Adrenal gland (tissue), 12 donors: ENCODE data around the gene BEST2. TPM values are rescaled to one million over a fixed set of nuclear protein-coding genes. Genes with fewer than 3 reads are reported as not detected.

Experiments used
- DNase-seq, 7 donors: peaks; one replicate each; pipeline ENCODE4 v3.0.0-alpha.2; 2019 to 2020
- H3K27ac ChIP-seq, 5 donors: fragments of 200-600 bp; sonication (generic) in 4 of 5; 1 replicate in 3 of 5; 2 replicates in 2 of 5; pipeline versions ENCODE4 v1.5.1 to v1.8.0; 2016 to 2020; ENCODE audit warnings: mild to moderate bottlenecking in 1 of 5
- H3K27me3 ChIP-seq: fragments of 200-600 bp; 2 replicates; pipeline ENCODE4 v1.8.0; 2021
- H3K36me3 ChIP-seq, 2 donors: fragments of 200-600 bp; replicated peaks in 1 of 2; 1 replicate in 1 of 2; 2 replicates in 1 of 2; pipeline versions ENCODE4 v1.5.1 to v1.8.0; 2018 to 2022
- H3K4me1 ChIP-seq, 2 donors: fragments of 200-600 bp; replicated peaks in 1 of 2; 1 replicate in 1 of 2; 2 replicates in 1 of 2; pipeline versions ENCODE4 v1.5.1 to v1.8.0; 2018 to 2021
- H3K4me3 ChIP-seq, 4 donors: fragments of 200-600 bp; sonication (generic) in 3 of 4; one replicate each; pipeline ENCODE4 v1.5.1; 2016 to 2018
- H3K9me3 ChIP-seq, 3 donors: fragments of 200-600 bp; sonication (generic) in 1 of 3; replicated peaks in 1 of 3; 1 replicate in 2 of 3; 2 replicates in 1 of 3; pipeline versions ENCODE4 v1.5.1 to v1.8.0; 2016 to 2021
- POLR2A ChIP-seq, 2 donors: fragments of 450-650 bp; IDR thresholded peaks; one replicate each; pipeline ENCODE4 v1.6.1; 2017; ENCODE audit warnings: antibody characterized with exemption in 2 of 2, mild to moderate bottlenecking in 2 of 2, moderate library complexity in 1 of 2
- WGBS, 4 donors: extraction: QIAGEN DNeasy Blood & Tissue Kit in 2 of 4; methylation state at CpG; one replicate each; pipeline versions ENCODE4 v1.1.5 to v1.1.7; 2013 to 2017; 5-methylcytosine and 5-hydroxymethylcytosine counted together
- intact Hi-C, 2 donors: fragments of 100-400 bp; cut with DNase I; formaldehyde crosslinking; loops; one replicate each; pipeline versions ENCODE4 v1.14.1 to v1.15.0; 2022 to 2023
- polyA plus RNA-seq, 3 donors: library from polyadenylated mRNA; stranded (reverse); fragments of 200-250 nt in 2 of 3; fragments of 350-450 nt in 1 of 3; fragmentation: Illumina TruSeq in 1 of 3; extraction: RNeasy Lipid Tissue Mini Kit (QIAGEN cat#74804) in 1 of 3; gene quantifications; one replicate each; pipeline ENCODE4 v1.2.3, GENCODE V29; 2013 to 2014
- total RNA-seq, 9 donors: library from RNA; depleted of rRNA in 4 of 9; stranded (reverse); fragments of >200 nt in 4 of 9; fragments of 120-200 nt in 1 of 9; fragmentation: NEBNext Ultra II Directional in 1 of 9; extraction: Animal tissue kit (Norgen Biotek cat#: 25700) in 1 of 9; gene quantifications; one replicate each; pipeline versions ENCODE4 v1.1.0 to v1.2.4, GENCODE V29; 2013 to 2023
- TF ChIP-seq, protein P1 (sequence below), 6 experiments: fragments of 450-650 bp in 4 of 6; fragments of 200-600 bp in 2 of 6; sonication (generic) in 1 of 6; IDR thresholded peaks; 1 replicate in 5 of 6; 2 replicates in 1 of 6; pipeline versions ENCODE4 v1.5.1 to v1.8.0; 2016 to 2021; ENCODE audit warnings: antibody characterized with exemption in 6 of 6, mild to moderate bottlenecking in 2 of 6, moderate library complexity in 1 of 6
- donor health status: healthy with polysubstance abuse.
- donor health status: Bipolar disorder and iron deficiency.
- donor health status: DM: yes; HTN: yes; CAD: no.
- donor health status: DM: no; HTN: no; CAD: no.
- donor health status: DM: no; HTN: no; CAD: no.
- donor health status: DM: yes; HTN: yes; CAD: no.

The BEST2 gene
- total and polyA plus RNA-seq, 12 donors = not detected

- Histone ChIP-seq H3K36me3 (peaks cover 0 to 17% of the 10 kb centered on the region in 2 donors), H3K4me3 (no peak overlapping the region), H3K27ac (no peak overlapping the region), H3K27me3 (no peaks in the 10 kb centered on the region), H3K9me3 (no peaks in the 10 kb centered on the region), H3K4me1 (no peaks in the 10 kb centered on the region)
- WGBS, 4 donors = 64 to 72% (median 66%) methylated on average over 9 of the region's 9 CpGs
- no peak for DNase-seq
- no peak for TF ChIP-seq POLR2A (IDR thresholded peaks at IDR 0.05)
- TF ChIP-seq, protein P1, sequence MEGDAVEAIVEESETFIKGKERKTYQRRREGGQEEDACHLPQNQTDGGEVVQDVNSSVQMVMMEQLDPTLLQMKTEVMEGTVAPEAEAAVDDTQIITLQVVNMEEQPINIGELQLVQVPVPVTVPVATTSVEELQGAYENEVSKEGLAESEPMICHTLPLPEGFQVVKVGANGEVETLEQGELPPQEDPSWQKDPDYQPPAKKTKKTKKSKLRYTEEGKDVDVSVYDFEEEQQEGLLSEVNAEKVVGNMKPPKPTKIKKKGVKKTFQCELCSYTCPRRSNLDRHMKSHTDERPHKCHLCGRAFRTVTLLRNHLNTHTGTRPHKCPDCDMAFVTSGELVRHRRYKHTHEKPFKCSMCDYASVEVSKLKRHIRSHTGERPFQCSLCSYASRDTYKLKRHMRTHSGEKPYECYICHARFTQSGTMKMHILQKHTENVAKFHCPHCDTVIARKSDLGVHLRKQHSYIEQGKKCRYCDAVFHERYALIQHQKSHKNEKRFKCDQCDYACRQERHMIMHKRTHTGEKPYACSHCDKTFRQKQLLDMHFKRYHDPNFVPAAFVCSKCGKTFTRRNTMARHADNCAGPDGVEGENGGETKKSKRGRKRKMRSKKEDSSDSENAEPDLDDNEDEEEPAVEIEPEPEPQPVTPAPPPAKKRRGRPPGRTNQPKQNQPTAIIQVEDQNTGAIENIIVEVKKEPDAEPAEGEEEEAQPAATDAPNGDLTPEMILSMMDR (IDR thresholded peaks at IDR 0.05) = no peak
- intact Hi-C loops = loop anchor here in 1 of 2 donors (5.0 kb wide), 1 partner anchor 34 kb away; no protein-coding TSS in a partner anchor
Observed at GRCh38 chr19:12750851-12751250, 740 bp upstream of the BEST2 start.

DNA sequence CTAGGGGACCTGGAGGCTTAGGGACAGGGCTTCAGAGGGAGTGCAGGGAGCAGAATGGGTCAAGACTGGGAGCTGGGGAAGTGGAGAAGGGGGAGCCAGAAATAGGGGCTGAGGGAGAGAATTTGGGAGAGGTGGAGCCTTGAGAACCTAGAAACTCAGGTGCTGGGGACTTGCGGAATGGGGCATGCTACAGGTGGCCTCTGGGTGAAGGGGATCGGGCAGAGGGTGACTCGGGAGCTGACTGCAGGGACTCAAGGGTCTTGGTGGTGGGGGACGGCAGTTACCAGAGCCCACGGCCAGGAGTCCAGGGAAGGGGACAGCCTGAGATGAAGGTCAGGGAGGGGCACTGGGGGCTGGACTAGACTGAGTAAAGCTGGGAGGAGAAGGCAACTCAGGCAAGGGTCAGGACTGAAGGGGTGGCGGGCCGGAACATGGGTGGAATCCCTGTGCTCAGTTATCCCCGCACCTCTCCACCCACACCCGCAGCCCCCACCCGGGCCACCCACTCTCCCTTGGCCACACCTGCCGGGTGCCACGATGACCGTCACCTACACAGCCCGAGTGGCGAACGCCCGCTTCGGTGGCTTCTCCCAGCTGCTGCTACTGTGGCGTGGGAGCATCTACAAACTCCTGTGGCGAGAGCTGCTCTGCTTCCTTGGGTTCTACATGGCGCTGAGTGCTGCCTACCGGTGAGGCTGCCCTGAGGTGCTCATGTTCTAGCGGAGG is 628 bp downstream of the BEST2 start:
- DNase-seq = no peak
- H3K27ac ChIP-seq = no peak overlapping the region
- no peak for TF ChIP-seq POLR2A (IDR thresholded peaks at IDR 0.05)
- TF ChIP-seq, protein P1 (IDR thresholded peaks at IDR 0.05) = no peak
- no peaks in the 10 kb centered on the region for H3K9me3 ChIP-seq
- 74 to 77% (median 74%) methylated on average over 18 to 23 of the region's 23 CpGs for WGBS, 4 donors
- intact Hi-C loops = loop anchor here in 1 of 2 donors (5.0 kb wide), 1 partner anchor 35 kb away; no protein-coding TSS in a partner anchor
- peaks cover 0 to 1% of the 10 kb centered on the region in 2 donors for H3K4me1 ChIP-seq
- no peaks in the 10 kb centered on the region for H3K27me3 ChIP-seq
- peaks cover 0 to 6% of the 10 kb centered on the region in 2 donors for H3K36me3 ChIP-seq
- no peak overlapping the region for H3K4me3 ChIP-seq

- no peak for TF ChIP-seq POLR2A (IDR thresholded peaks at IDR 0.05)
- TF ChIP-seq, protein P1 (IDR thresholded peaks at IDR 0.05) = no peak
- no peaks in the 10 kb centered on the region for H3K36me3 ChIP-seq
- no peak overlapping the region for H3K27ac ChIP-seq
- H3K4me3 ChIP-seq = no peak overlapping the region
- peaks cover 0 to 9% of the 10 kb centered on the region in 2 donors for H3K4me1 ChIP-seq
- H3K27me3 ChIP-seq = no peaks in the 10 kb centered on the region
- intact Hi-C loops = loop anchor here in 1 of 2 donors (5.0 kb wide), 1 partner anchor 37 kb away; no protein-coding TSS in a partner anchor
- WGBS, 4 donors = 58 to 76% (median 65%) methylated on average over 19 to 50 of the region's 50 CpGs
- no peaks in the 10 kb centered on the region for H3K9me3 ChIP-seq
- DNase-seq = no peak
Observed at GRCh38 chr19:12754465-12755196, 3.0 kb downstream of the BEST2 start.

DNA sequence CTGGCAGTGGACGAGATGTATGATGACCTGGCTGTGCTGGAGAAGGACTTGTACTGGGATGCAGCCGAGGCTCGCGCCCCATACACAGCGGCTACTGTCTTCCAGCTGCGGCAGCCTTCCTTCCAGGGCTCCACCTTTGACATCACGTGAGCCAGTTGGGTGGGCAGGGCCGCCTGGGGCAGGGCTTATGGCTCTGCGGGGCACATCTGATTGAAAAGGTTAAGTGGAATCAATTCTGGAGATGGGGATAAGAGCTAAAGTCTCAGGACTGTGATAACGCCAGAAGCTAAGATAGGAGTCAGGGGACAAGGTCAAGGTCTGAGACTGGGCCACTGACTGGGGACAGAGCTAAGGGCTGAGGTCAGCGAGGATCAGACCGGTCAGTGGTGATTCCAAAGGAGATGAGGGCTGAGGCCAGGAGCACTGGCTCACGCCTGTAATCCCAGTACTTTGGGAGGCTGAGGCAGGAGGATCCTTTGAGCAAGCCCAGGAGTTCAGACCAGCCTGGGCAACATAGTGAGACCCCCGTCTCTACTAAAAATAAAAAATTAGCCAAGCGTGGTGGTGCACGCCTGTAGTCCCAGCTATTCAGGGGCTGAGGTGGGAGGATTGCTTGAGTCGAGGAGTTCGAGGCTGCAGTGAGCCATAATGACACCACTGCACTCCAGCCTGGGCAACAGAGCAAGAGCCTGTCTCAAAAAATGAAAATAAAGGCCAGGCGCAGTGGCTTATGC is 4.7 kb downstream of the BEST2 start:
- Histone ChIP-seq H3K4me1 (peaks cover 0 to 9% of the 10 kb centered on the region in 2 donors), H3K27ac (no peak overlapping the region), H3K36me3 (no peaks in the 10 kb centered on the region), H3K27me3 (no peaks in the 10 kb centered on the region), H3K9me3 (no peaks in the 10 kb centered on the region), H3K4me3 (no peak overlapping the region)
- 67 to 78% (median 73%) methylated on average over 10 to 19 of the region's 19 CpGs for WGBS, 4 donors
- intact Hi-C loops = no loop called here
- no peak for TF ChIP-seq POLR2A (IDR thresholded peaks at IDR 0.05)
- TF ChIP-seq, protein P1 (IDR thresholded peaks at IDR 0.05) = no peak
- no peak for DNase-seq
